Stromal cell of bone marrow (primary cell): ENCODE results near the gene CEP164.
A peak's percentile ranks its signal among the peaks of the same experiment; 100 is the strongest.
"Not testable (repeated sequence)": the region's sequence is repeated elsewhere in the genome, so short reads cannot be mapped to it uniquely, and the experiment has no call there.

Source experiments
- DNase-seq: peaks from one replicate; pipeline ENCODE4 v3.0.0-alpha.2; 2012; ENCODE audit warnings: low read depth

The CEP164 gene

GRCh38 chr11:117305145-117305544, 22.5 kb upstream of the CEP164 start:
- no peak for DNase-seq

- DNase-seq: no peak
Observed at GRCh38 chr11:117309310-117309709, 18.3 kb upstream of the CEP164 start.

GRCh38 chr11:117313091-117313490, 14.6 kb upstream of the CEP164 start:
- DNase-seq: no peak

- no peak for DNase-seq
Observed at GRCh38 chr11:117313828-117314768, 13.6 kb upstream of the CEP164 start.

- DNase-seq: no peak
Observed at GRCh38 chr11:117314840-117315239, 12.8 kb upstream of the CEP164 start.

GRCh38 chr11:117315285-117316196, 12.1 kb upstream of the CEP164 start:
- no peak for DNase-seq

- peak; percentile 83 for DNase-seq
Observed at GRCh38 chr11:117316197-117316961, 11.3 kb upstream of the CEP164 start, which contains the start of gene BACE1. Gene BACE1 (minus strand): TSS chr11:117316256. CDS start chr11:117315795, 461 bp downstream.

GRCh38 chr11:117318738-117319137, 8.9 kb upstream of the CEP164 start:
- no peak for DNase-seq

GRCh38 chr11:117319214-117319840, 8.3 kb upstream of the CEP164 start:
- DNase-seq: peak; percentile 45

- DNase-seq: not testable (repeated sequence)
Observed at GRCh38 chr11:117327255-117327566, 443 bp upstream of the CEP164 start.

- DNase-seq: peak; percentile 17
Observed at GRCh38 chr11:117328375-117329010, 839 bp downstream of the CEP164 start.

- no peak for DNase-seq
Observed at GRCh38 chr11:117332843-117333242, 5.2 kb downstream of the CEP164 start.

GRCh38 chr11:117333917-117334316, 6.3 kb downstream of the CEP164 start:
- no peak for DNase-seq

GRCh38 chr11:117334896-117335295, 7.2 kb downstream of the CEP164 start:
- no peak for DNase-seq

GRCh38 chr11:117335399-117335798, 7.7 kb downstream of the CEP164 start:
- DNase-seq: no peak

- DNase-seq: no peak
Observed at GRCh38 chr11:117337076-117337475, 9.4 kb downstream of the CEP164 start.

- DNase-seq: peak; percentile 11
Observed at GRCh38 chr11:117345039-117345438, 17.4 kb downstream of the CEP164 start.

- no peak for DNase-seq
Observed at GRCh38 chr11:117354550-117354949, 26.9 kb downstream of the CEP164 start.

GRCh38 chr11:117356126-117356890, 28.7 kb downstream of the CEP164 start:
- no peak for DNase-seq

- DNase-seq: no peak
Observed at GRCh38 chr11:117361432-117361831, 33.8 kb downstream of the CEP164 start.
